Endothelial cell of umbilical vein (primary cell): ENCODE data around the gene PRDM11. TPM values are rescaled to one million over a fixed set of nuclear protein-coding genes. Genes with fewer than 3 reads are reported as not detected.

Experiments used
- BruUV-seq: library from RNA; stranded (reverse); fragments of 400-500 nt; replicated peaks from 2 replicates; lab custom pipeline; 2021; lab: Mats Ljungman, UMichigan
- CTCF ChIA-PET: fragments of 300-600, 350-600 bp; sonication (Branson Sonifier 250); formaldehyde crosslinking; loops from one replicate; lab custom pipeline; 2021; ENCODE audit warnings: antibody characterized with exemption, inconsistent platforms; lab: Charles Lee
- POLR2A ChIA-PET: fragments of 300-600, 350-600 bp; sonication (Branson Sonifier 250); formaldehyde crosslinking; loops from one replicate; lab custom pipeline; 2021; ENCODE audit warnings: antibody characterized with exemption, inconsistent platforms; lab: Charles Lee
- DNase-seq: peaks from one replicate; pipeline ENCODE4 v3.0.0-alpha.2; 2011; ENCODE audit warnings: low read depth, low spot score
- FAIRE-seq: peaks from 2 replicates; lab custom pipeline; 2011; peaks lifted over from hg19 to GRCh38; lab: Jason Lieb, UNC
- H2AFZ ChIP-seq: 2 replicates; pipeline ENCODE4 v1.6.0; 2012; ENCODE audit warnings: low read depth, low read length, control low read depth, inconsistent platforms
- H3K27ac ChIP-seq: 2 replicates; pipeline ENCODE4 v1.5.1; 2011; ENCODE audit warnings: low read depth, mild to moderate bottlenecking, control low read depth, low read length, moderate library complexity; ENCODE audit not compliant: insufficient read depth
- H3K27me3 ChIP-seq, 2 experiments: 2 replicates each; pipeline versions ENCODE4 v1.6.0 to v1.6.1; 2011; ENCODE audit warnings: low read length in 2 of 2, mixed read lengths in 1 of 2; ENCODE audit not compliant: control insufficient read depth in 2 of 2, insufficient read depth in 2 of 2
- H3K36me3 ChIP-seq, 2 experiments: 2 replicates in 1 of 2; 3 replicates in 1 of 2; pipeline ENCODE4 v1.5.1; 2011; ENCODE audit warnings: low read length in 2 of 2, mild to moderate bottlenecking in 1 of 2, moderate library complexity in 1 of 2; ENCODE audit not compliant: control insufficient read depth in 2 of 2, insufficient read depth in 2 of 2; ENCODE audit errors: extremely low read depth in 1 of 2
- H3K4me1 ChIP-seq: 3 replicates; pipeline ENCODE4 v1.5.1; 2011; ENCODE audit warnings: mild to moderate bottlenecking, low read length; ENCODE audit not compliant: control insufficient read depth, insufficient read depth; ENCODE audit errors: extremely low read depth
- H3K4me2 ChIP-seq: 2 replicates; pipeline ENCODE4 v1.6.1; 2011; ENCODE audit warnings: low read length, control low read depth, mixed read lengths; ENCODE audit not compliant: insufficient read depth
- H3K4me3 ChIP-seq, 3 experiments: fragments of 200-600 bp in 1 of 3; sonication (generic), shearing (Covaris generic) in 1 of 3; replicated peaks in 1 of 3; 2 replicates each; pipeline ENCODE4 v1.5.1; 2011 to 2016; ENCODE audit warnings: control low read depth in 3 of 3, low read length in 3 of 3, mild to moderate bottlenecking in 2 of 3, inconsistent platforms in 1 of 3, low read depth in 1 of 3, moderate library complexity in 1 of 3; ENCODE audit not compliant: insufficient read depth in 1 of 3
- H3K79me2 ChIP-seq: 2 replicates; pipeline ENCODE4 v1.6.0; 2012; ENCODE audit warnings: low read length, inconsistent platforms; ENCODE audit not compliant: control insufficient read depth, insufficient read depth
- H3K9ac ChIP-seq: replicated peaks from 2 replicates; pipeline ENCODE3; 2011; ENCODE audit warnings: low read length, control low read depth; ENCODE audit not compliant: insufficient read depth; ENCODE audit errors: extremely low read depth
- H3K9me1 ChIP-seq: replicated peaks from 3 replicates; pipeline ENCODE4 v1.6.0; 2011; ENCODE audit warnings: mild to moderate bottlenecking, low read length; ENCODE audit not compliant: control insufficient read depth, insufficient read depth; ENCODE audit errors: extremely low read depth
- H3K9me3 ChIP-seq: replicated peaks from 2 replicates; pipeline ENCODE4 v1.5.1; 2012; ENCODE audit warnings: low read length, inconsistent platforms; ENCODE audit not compliant: control insufficient read depth, insufficient read depth
- H4K20me1 ChIP-seq: replicated peaks from 2 replicates; pipeline ENCODE3; 2011; ENCODE audit warnings: mild to moderate bottlenecking, low read length; ENCODE audit not compliant: control insufficient read depth, insufficient read depth; ENCODE audit errors: extremely low read depth
- CTCF ChIP-seq, 2 donors: IDR thresholded peaks; 1 replicate in 1 of 2; 2 replicates in 1 of 2; pipeline ENCODE4 v1.5.1; 2011; ENCODE audit warnings: low read length in 2 of 2, mild to moderate bottlenecking in 2 of 2, moderate library complexity in 2 of 2, control low read depth in 1 of 2, inconsistent platforms in 1 of 2, low read depth in 1 of 2; ENCODE audit not compliant: insufficient read depth in 1 of 2; ENCODE audit errors: extremely low read depth in 1 of 2
- EZH2 ChIP-seq: IDR thresholded peaks from 2 replicates; pipeline ENCODE4 v1.6.1; 2012; ENCODE audit warnings: borderline replicate concordance, low read depth, mild to moderate bottlenecking, moderate library complexity, low read length, inconsistent platforms; ENCODE audit not compliant: severe bottlenecking
- FOS ChIP-seq: IDR thresholded peaks from 2 replicates; pipeline ENCODE4 v1.6.1; 2011; ENCODE audit warnings: mild to moderate bottlenecking, low read length, moderate library complexity, borderline replicate concordance; ENCODE audit not compliant: insufficient read depth
- GATA2 ChIP-seq: IDR thresholded peaks from 2 replicates; pipeline ENCODE4 v1.7.0; 2011; ENCODE audit warnings: low read depth, mild to moderate bottlenecking, moderate library complexity, mixed read lengths, low read length; ENCODE audit not compliant: insufficient read length, insufficient read depth
- JUN ChIP-seq: IDR thresholded peaks from 2 replicates; pipeline ENCODE4 v1.6.1; 2011; ENCODE audit warnings: borderline replicate concordance, low read depth; ENCODE audit not compliant: insufficient read length, insufficient read depth
- MAX ChIP-seq: IDR thresholded peaks from 2 replicates; pipeline ENCODE4 v1.6.1; 2011; ENCODE audit not compliant: insufficient read depth, insufficient read length
- MYC ChIP-seq: IDR thresholded peaks from one replicate; pipeline ENCODE4 v1.6.1; 2011; ENCODE audit warnings: mild to moderate bottlenecking, low read depth, low read length
- POLR2A ChIP-seq: IDR thresholded peaks from 2 replicates; pipeline ENCODE4 v1.6.1; 2012; ENCODE audit warnings: low read depth, mild to moderate bottlenecking, control low read depth, low read length
- POLR2AphosphoS5 ChIP-seq: IDR thresholded peaks from 2 replicates; pipeline ENCODE4 v1.6.1; 2012; ENCODE audit warnings: low read depth, mild to moderate bottlenecking, control low read depth, low read length, moderate library complexity; ENCODE audit not compliant: insufficient read depth
- dilution Hi-C: fragments of 300-500 bp; cut with MboI; formaldehyde crosslinking; loops from one replicate; pipeline ENCODE4 v1.15.0; 2019; ENCODE audit warnings: low sequenced_read_pairs; ENCODE audit not compliant: extremely low pct_ligation_motif_present
- intact Hi-C: fragments of 100-400 bp; cut with micrococcal nuclease; formaldehyde crosslinking; loops from one replicate; pipeline ENCODE4 v1.10.0; 2022
- polyA plus RNA-seq, 4 experiments: library from polyadenylated mRNA; depleted of rRNA in 3 of 4; stranded (reverse) in 3 of 4; unstranded in 1 of 4; fragments of >200 nt; gene quantifications; 2 replicates each; pipeline versions ENCODE4 v1.2.1 to v1.2.3, GENCODE V29; 2011 to 2012; ENCODE audit warnings: missing spikeins in 1 of 4
- total RNA-seq: library from RNA; stranded (reverse); gene quantifications from 2 replicates; pipeline ENCODE4 v1.2.3, GENCODE V29; 2021

PRDM11 gene
- total and polyA plus RNA-seq, 2 donors (not counting 3 experiments of a cell fraction or from before 2014, with no cell fraction given) = 6.9 to 14.1 TPM

- no peak overlapping the region for H2AFZ ChIP-seq
- H3K4me2 ChIP-seq = no peak overlapping the region
- no peak for DNase-seq
- TF ChIP-seq MYC = no peak
- TF ChIP-seq CTCF (IDR thresholded peaks at IDR 0.05; ENCODE audit: extremely low read depth in 1 of 2, insufficient read depth in 1 of 2, low read depth in 1 of 2, low read length in 2 of 2) = no peak
- no peak for TF ChIP-seq MAX
- TF ChIP-seq GATA2 = no peak
- TF ChIP-seq FOS = no peak
- no peak for TF ChIP-seq POLR2A
- TF ChIP-seq EZH2 = no peak
- no peak for TF ChIP-seq POLR2AphosphoS5
- no peak for TF ChIP-seq JUN
- no peaks in the 10 kb centered on the region for H4K20me1 ChIP-seq
- no peak for FAIRE-seq
- H3K4me1 ChIP-seq = no peaks in the 10 kb centered on the region
- no peaks in the 10 kb centered on the region for H3K36me3 ChIP-seq
- H3K9me3 ChIP-seq = no peaks in the 10 kb centered on the region
- intact Hi-C loops = no loop called here
- H3K9ac ChIP-seq = no peak overlapping the region
- CTCF ChIA-PET = interaction anchor here (0.8 kb wide), 1 partner anchor 77 kb away, joined by 3 read pairs; no protein-coding TSS in a partner anchor
- no peaks in the 10 kb centered on the region for H3K9me1 ChIP-seq
- POLR2A ChIA-PET = no interaction called here
- H3K27me3 ChIP-seq = no peaks in the 10 kb centered on the region
- BruUV-seq = no TSS peak
- H3K79me2 ChIP-seq = no peaks in the 10 kb centered on the region
- dilution Hi-C loops = no loop called here
- H3K27ac ChIP-seq = no peak overlapping the region
- H3K4me3 ChIP-seq = no peak overlapping the region
Observed at GRCh38 chr11:45156741-45157140, 10.3 kb downstream of the PRDM11 start.
